ENCODE data around the gene KCNH5.

KCNH5 gene

GRCh38 chr14:63045234-63045611 lies at the start of gene KCNH5:
KCNH5 (minus strand) TSS chr14:63045458; CDS start chr14:63045186, 272 bp downstream.
- no peak for DNase-seq (ENCODE audit: low read depth)

GRCh38 chr14:63091394-63091996 lies 46.2 kb upstream of the KCNH5 start:
- DNase-seq (ENCODE audit: low read depth) = no peak

GRCh38 chr14:63088865-63089264 lies 43.6 kb upstream of the KCNH5 start:
- no peak for DNase-seq (ENCODE audit: low read depth)

- DNase-seq (ENCODE audit: low read depth) = no peak
Observed at GRCh38 chr14:63078569-63078968, 33.3 kb upstream of the KCNH5 start.

GRCh38 chr14:63076488-63076887 lies 31.2 kb upstream of the KCNH5 start:
- DNase-seq (ENCODE audit: low read depth) = no peak

GRCh38 chr14:63055631-63056030 lies 10.4 kb upstream of the KCNH5 start:
- DNase-seq (ENCODE audit: low read depth) = no peak

GRCh38 chr14:63051992-63052391 lies 6.7 kb upstream of the KCNH5 start:
- no peak for DNase-seq (ENCODE audit: low read depth)

GRCh38 chr14:63051301-63051700 lies 6.0 kb upstream of the KCNH5 start:
- no peak for DNase-seq (ENCODE audit: low read depth)

GRCh38 chr14:63050694-63051093 lies 5.4 kb upstream of the KCNH5 start:
- DNase-seq (ENCODE audit: low read depth) = no peak

GRCh38 chr14:63046339-63047268 lies 1.3 kb upstream of the KCNH5 start:
- no peak for DNase-seq (ENCODE audit: low read depth)

GRCh38 chr14:63045612-63046320 lies 508 bp upstream of the KCNH5 start:
- no peak for DNase-seq (ENCODE audit: low read depth)

- no peak for DNase-seq (ENCODE audit: low read depth)
Observed at GRCh38 chr14:63039866-63040265, 5.4 kb downstream of the KCNH5 start.

GRCh38 chr14:63032641-63033040 lies 12.6 kb downstream of the KCNH5 start:
- no peak for DNase-seq (ENCODE audit: low read depth)

GRCh38 chr14:63032076-63032475 lies 13.2 kb downstream of the KCNH5 start:
- DNase-seq (ENCODE audit: low read depth) = no peak

- no peak for DNase-seq (ENCODE audit: low read depth)
Observed at GRCh38 chr14:63030113-63030512, 15.1 kb downstream of the KCNH5 start.

- DNase-seq (ENCODE audit: low read depth) = no peak
Observed at GRCh38 chr14:63027719-63028118, 17.5 kb downstream of the KCNH5 start.

- DNase-seq (ENCODE audit: low read depth) = no peak
Observed at GRCh38 chr14:63026491-63026890, 18.8 kb downstream of the KCNH5 start.

- DNase-seq (ENCODE audit: low read depth) = no peak
Observed at GRCh38 chr14:63014621-63015020, 30.6 kb downstream of the KCNH5 start.

- DNase-seq (ENCODE audit: low read depth) = no peak
Observed at GRCh38 chr14:63012171-63012570, 33.1 kb downstream of the KCNH5 start.

- DNase-seq (ENCODE audit: low read depth) = no peak
Observed at GRCh38 chr14:63011623-63012022, 33.6 kb downstream of the KCNH5 start.

- no peak for DNase-seq (ENCODE audit: low read depth)
Observed at GRCh38 chr14:63009495-63009894, 35.8 kb downstream of the KCNH5 start.

- DNase-seq (ENCODE audit: low read depth) = no peak
Observed at GRCh38 chr14:63006531-63006930, 38.7 kb downstream of the KCNH5 start.

GRCh38 chr14:62994096-62994495 lies 51.2 kb downstream of the KCNH5 start:
- DNase-seq (ENCODE audit: low read depth) = no peak

Data from activated T-cell treated with anti-CD3 and anti-CD28 coated beads for 24 hours (primary cell).